Suprapubic skin (tissue), 4 donors: ENCODE measurements around the gene NTN1.

ENCODE experiments used
- EP300 ChIP-seq: sonication (generic); formaldehyde crosslinking; IDR thresholded peaks from one replicate; pipeline ENCODE4 v1.6.1; 2017; ENCODE audit warnings: antibody characterized with exemption
- POLR2A ChIP-seq, 2 donors: fragments of 450-650 bp; IDR thresholded peaks; one replicate each; pipeline ENCODE4 v1.6.1; 2017; ENCODE audit warnings: antibody characterized with exemption in 2 of 2, mild to moderate bottlenecking in 2 of 2, moderate library complexity in 2 of 2
- POLR2AphosphoS5 ChIP-seq, 3 donors: sonication (generic); formaldehyde crosslinking; IDR thresholded peaks; one replicate each; pipeline ENCODE4 v1.6.1; 2017; ENCODE audit warnings: antibody characterized with exemption in 3 of 3
- TF ChIP-seq, protein P1 (sequence below), 2 donors: fragments of 200-600 bp in 1 of 2; fragments of 450-650 bp in 1 of 2; sonication (generic) in 1 of 2; IDR thresholded peaks; one replicate each; pipeline ENCODE4 v1.5.1; 2016 to 2019; ENCODE audit warnings: antibody characterized with exemption in 2 of 2, mild to moderate bottlenecking in 1 of 2, moderate library complexity in 1 of 2

DNA sequence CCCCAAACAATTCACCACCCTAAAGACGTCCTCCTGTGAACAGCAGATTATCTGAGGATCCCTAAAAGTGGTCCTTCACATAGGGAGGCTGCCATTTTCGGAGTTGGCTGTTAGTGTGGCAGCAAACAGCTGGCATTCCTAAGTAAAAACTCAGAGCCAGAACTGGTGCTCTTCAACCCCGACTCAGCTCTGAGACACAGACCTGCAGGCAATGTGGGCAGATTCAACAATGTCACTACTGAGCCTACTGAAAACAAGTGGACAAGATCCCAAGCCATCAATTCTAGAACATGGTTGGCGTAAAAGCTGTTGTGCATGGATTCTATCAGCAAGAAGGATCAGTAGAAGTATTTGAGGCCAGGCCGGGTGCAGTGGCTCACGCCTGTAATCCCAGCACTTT lies 247.2 kb downstream of the NTN1 start:
- TF ChIP-seq POLR2AphosphoS5 (IDR thresholded peaks at IDR 0.05) (no peak), POLR2A (IDR thresholded peaks at IDR 0.05) (no peak), EP300 (no peak)
- TF ChIP-seq, protein P1, sequence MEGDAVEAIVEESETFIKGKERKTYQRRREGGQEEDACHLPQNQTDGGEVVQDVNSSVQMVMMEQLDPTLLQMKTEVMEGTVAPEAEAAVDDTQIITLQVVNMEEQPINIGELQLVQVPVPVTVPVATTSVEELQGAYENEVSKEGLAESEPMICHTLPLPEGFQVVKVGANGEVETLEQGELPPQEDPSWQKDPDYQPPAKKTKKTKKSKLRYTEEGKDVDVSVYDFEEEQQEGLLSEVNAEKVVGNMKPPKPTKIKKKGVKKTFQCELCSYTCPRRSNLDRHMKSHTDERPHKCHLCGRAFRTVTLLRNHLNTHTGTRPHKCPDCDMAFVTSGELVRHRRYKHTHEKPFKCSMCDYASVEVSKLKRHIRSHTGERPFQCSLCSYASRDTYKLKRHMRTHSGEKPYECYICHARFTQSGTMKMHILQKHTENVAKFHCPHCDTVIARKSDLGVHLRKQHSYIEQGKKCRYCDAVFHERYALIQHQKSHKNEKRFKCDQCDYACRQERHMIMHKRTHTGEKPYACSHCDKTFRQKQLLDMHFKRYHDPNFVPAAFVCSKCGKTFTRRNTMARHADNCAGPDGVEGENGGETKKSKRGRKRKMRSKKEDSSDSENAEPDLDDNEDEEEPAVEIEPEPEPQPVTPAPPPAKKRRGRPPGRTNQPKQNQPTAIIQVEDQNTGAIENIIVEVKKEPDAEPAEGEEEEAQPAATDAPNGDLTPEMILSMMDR (IDR thresholded peaks at IDR 0.05), result no peak
